GM12864 (cell line): ENCODE data around the gene THEMIS.

ENCODE experiments used
- DNase-seq: peaks from one replicate; pipeline ENCODE4 v3.0.0-alpha.2; 2011; ENCODE audit warnings: low read depth
- H3K4me3 ChIP-seq: 2 replicates; pipeline ENCODE4 v1.5.1; 2011; ENCODE audit warnings: mild to moderate bottlenecking, low read depth, low read length, control low read depth
- CTCF ChIP-seq: IDR thresholded peaks from 2 replicates; pipeline ENCODE4 v1.5.1; 2011; ENCODE audit warnings: low read depth, mild to moderate bottlenecking, moderate library complexity, low read length, control low read depth, inconsistent platforms; ENCODE audit errors: missing control alignments

THEMIS gene

GRCh38 chr6:127725821-127726220 is 175.0 kb downstream of the THEMIS start:
- no peak overlapping the region for H3K4me3 ChIP-seq
- DNase-seq = no peak
- TF ChIP-seq CTCF = no peak

GRCh38 chr6:127718694-127719093 is 182.2 kb downstream of the THEMIS start:
- no peak for TF ChIP-seq CTCF
- no peak for DNase-seq
- no peak overlapping the region for H3K4me3 ChIP-seq

- no peak for TF ChIP-seq CTCF
- no peak for DNase-seq
- H3K4me3 ChIP-seq = no peak overlapping the region
Observed at GRCh38 chr6:127717384-127717783, 183.5 kb downstream of the THEMIS start.

DNA sequence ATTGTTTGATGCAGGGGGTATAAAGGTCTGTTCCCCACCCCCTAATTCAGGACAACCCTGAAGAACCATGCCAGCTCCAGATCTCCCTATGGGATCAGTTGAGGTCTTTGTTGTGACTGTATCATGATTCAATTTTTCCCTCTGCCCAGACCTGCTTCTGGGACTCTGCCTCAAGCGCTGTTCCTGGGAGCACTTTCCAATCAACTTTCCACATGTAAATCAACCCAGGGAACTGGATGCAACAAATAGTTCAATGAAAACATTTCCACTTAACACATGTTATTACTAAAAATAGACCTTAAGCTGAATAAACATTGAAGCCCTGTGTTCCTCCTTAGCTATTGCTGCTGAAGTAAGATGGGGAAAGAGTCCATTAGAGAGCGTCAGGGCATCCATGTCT is 184.4 kb downstream of the THEMIS start:
- no peak for DNase-seq
- no peak for TF ChIP-seq CTCF

DNA sequence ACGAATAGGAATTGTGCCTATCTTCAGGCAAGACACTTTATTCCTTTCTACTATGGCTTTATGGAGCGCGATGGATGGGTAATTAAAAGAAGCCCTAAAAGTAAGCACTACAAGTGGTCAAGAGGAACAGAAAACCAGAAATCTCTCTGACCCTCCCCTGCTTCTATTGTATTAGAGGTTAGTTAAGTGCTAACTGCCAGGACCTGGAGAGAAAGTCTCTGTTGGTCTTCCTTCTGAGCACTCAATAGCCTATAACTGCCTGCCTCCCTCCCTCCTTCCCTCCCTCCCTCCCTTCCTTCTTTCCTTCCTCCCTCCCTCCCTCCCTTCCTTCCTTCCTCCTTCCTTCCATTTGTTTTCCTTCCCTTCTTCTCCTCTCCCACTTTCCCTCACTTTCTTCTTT is 190.2 kb downstream of the THEMIS start:
- no peak overlapping the region for H3K4me3 ChIP-seq
- TF ChIP-seq CTCF = no peak
- no peak for DNase-seq

More for the DNA sequence above, 184.4 kb downstream of the THEMIS start:
- H3K4me3 ChIP-seq = no peak overlapping the region

GRCh38 chr6:127706216-127706615 is 194.6 kb downstream of the THEMIS start:
- TF ChIP-seq CTCF = no peak
- DNase-seq = no peak
- no peak overlapping the region for H3K4me3 ChIP-seq

DNA sequence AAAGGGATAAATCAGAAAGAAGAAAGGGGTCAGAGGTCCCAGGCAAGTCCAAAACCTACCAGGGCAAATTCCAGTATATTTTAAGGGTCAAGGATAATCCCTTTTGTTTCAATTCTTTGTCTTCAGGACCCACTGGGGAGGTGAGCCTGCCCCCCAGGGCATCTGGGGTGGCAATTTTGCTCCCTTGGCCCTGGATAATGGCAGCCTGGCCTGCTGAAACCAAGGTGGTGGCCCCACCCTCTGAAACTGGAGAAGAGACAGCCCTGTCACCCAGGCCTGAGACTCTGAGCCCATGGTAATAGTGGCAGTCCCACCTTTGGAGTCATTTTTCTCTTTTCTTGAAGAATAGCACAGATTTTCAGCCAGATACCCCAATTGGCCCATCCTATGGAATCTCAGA is 205.8 kb downstream of the THEMIS start:
- DNase-seq = no peak
- no peak for TF ChIP-seq CTCF
- H3K4me3 ChIP-seq = no peak overlapping the region
